ENCODE results near the gene FAM180A.
"Not testable (repeated sequence)": the region's sequence is repeated elsewhere in the genome, so short reads cannot be mapped to it uniquely, and the experiment has no call there.

The FAM180A gene

GRCh38 chr7:135748770-135749169 lies at the start of gene FAM180A:
FAM180A (minus strand) TSS chr7:135748813; CDS start chr7:135748580, 233 bp downstream.
- DNase-seq (ENCODE audit: low read depth): no peak

GRCh38 chr7:135798095-135798494 lies 49.5 kb upstream of the FAM180A start:
- DNase-seq (ENCODE audit: low read depth): no peak

DNA sequence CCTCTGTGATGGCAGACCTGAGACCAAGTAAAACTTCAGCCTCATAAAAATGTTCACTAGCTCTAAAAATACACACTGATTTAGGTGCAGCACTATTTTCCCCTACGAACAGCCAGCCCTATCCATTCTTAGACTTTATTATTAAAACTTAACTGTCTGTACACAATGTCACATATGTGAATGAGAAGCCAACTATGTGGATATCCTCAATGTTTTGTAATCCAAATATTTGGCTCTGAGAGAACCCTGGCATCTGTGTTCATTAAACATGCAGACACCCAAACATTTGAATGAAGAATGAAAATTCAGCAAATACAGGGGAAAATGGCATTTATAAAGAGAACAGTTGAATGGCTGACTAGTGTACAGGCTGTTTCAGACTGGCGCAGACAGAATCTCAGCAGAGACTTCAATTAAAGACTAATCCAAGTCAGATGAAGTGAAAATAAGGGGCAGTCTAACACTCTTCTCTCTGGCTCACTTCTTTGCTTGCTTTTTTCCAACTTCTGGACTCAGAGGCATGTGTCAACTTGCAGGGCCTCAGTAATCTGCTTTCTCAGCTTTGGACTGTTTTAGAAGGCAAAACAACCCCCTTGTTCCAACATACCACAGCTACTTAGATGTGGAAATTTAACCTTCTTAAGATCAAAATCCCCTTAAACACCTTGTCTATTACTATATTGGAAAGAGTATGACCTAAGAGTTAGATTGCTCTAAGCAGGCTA lies 47.4 kb upstream of the FAM180A start:
- DNase-seq (ENCODE audit: low read depth): no peak

DNA sequence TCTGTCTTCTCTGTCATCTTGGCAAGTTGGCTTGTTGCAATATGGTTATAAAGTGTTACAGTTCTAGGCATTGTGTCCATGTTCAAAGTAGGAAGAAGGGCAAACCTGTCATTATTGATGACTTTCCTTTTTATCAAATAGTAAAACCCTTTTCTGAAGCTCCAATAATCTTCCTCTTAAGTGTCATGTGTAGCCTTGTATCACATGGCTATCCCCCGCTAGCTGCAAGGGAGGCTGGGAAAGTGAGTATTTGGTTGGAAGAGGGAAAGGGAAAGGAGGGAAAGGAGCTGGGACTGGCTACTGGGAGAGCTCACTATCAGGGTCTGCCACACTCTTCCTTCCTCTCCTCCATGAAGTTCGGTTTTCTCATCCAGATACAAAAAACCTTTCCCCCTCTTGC lies 45.2 kb upstream of the FAM180A start:
- no peak for DNase-seq (ENCODE audit: low read depth)

- DNase-seq (ENCODE audit: low read depth): no peak
These were observed 44.3 kb upstream of the FAM180A start for GRCh38 chr7:135792866-135793265.

GRCh38 chr7:135792363-135792668 lies 43.7 kb upstream of the FAM180A start:
- DNase-seq (ENCODE audit: low read depth): no peak

DNA sequence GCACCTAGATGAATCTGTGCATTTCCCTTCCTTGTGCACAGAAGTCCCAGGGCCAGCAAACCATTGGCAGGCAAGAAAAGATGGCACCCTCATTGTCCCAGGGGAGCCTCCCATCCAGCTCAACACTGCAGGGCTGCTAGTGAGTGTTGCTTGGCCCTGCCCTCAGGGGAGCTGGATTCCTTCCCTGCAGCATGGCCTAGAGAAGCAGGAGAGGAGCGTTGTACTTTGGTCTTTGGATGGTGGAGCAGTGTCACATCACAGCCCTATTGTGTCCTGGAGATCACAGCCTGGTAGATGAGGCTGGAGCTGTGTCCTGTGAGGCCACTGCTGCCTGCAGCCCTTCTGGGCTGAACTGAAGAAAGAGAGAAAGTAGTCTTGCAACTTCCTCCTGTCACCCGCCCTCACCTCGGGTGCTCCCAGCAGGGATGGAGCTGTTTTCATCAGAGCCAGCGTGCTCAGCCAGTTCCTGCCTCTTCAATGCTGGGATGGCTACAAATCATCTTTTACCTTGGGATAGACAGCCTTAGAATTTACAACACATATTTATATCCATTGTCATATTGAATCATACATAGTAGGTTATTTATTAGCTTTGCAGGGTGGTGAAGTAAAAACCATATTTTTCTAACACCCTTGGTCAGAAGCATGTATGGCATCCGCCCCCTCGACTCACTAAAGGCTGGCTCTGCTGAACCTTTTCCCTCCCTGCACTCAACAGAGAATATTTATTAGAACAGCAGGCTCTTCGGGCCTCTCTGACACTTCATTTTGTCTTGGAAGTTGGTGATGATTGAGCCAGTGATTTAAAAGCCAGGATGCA lies 43.1 kb upstream of the FAM180A start:
- no peak for DNase-seq (ENCODE audit: low read depth)

DNA sequence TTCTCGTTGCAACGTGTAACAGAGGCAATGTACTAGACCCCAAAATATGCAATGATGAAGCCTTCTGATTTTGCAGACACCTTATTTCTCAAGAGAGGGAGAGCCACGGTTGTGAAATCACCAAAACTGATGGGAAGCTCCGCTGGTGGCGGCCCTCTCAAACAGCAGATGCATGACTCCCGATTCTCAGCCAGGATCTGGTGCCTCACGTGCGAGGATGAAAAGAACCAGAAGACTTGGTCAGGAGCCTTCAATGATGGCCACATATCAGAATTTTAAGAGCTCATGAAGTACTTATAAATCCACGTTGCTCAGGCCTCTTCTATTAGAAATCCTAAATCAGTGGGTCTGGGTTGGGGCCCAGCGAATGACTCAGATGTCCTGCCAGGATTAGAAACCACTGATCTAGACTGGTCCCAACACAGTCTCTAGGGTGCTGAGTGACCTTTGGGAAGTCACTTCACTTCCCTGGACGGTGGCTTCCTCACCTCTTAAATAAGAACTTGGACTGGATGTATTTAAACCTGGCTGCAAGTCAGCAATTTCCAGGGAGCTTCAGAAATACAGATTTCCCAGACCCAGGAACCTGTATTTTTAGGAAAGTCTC lies 41.9 kb upstream of the FAM180A start:
- no peak for DNase-seq (ENCODE audit: low read depth)

GRCh38 chr7:135789956-135790355 lies 41.3 kb upstream of the FAM180A start:
- DNase-seq (ENCODE audit: low read depth): no peak

DNA sequence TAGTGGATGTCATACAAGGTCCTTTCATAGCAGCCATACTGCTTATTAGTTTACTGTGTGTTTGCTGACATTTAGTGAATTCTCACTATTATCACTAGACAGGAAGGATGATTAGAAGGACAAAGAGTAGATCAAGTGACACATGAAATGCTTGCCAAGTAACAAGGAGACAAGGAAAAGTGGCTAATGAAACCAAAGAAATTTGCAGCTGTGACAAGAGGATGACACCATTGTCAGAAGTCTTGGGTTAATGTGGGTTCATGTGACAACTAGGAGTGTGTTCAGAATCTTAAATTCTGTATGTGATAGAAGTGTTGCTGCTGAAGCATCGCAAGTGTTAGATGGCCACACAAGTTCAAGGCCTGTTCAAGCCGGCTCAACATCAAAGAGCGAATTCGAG lies 40.8 kb upstream of the FAM180A start:
- no peak for DNase-seq (ENCODE audit: low read depth)

DNA sequence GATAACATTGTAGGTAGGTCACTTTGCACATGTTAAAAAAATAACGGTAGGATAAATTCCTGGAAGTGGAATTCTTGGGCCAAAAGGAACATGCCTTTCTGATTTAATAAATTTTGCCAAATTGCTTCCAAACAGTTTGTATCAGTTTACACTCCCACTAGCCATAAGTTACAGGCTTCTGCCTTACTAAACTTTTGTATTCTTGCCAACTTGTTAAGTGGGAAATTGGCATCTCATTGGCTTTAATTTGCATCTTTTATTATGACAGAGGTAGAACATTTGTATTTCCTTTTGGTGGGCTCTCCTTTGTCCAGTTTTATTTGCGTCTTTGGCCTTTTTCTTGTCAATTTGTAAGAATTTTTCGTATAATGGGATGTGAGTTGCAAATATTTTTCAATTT lies 38.3 kb upstream of the FAM180A start:
- DNase-seq (ENCODE audit: low read depth): no peak

DNA sequence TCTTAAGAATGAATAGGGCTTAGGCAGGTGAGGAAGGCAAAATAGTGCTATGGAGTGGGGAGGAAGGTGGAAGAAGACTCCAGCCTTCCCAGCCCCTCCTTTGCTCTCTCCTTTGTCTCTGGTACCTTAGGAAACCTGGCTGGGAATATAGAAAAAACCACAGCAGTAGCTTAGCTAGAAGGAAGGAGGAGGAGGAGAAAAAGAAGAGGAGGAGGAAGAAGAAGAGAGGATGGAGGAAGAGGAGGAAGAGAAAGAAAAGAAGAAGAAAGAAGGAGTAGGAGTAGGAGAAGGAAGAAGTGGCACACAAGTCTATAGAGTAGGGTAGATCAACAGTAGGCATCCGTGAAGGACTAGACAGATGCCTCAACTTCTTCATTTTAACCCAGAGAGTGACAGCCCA lies 36.5 kb upstream of the FAM180A start:
- no peak for DNase-seq (ENCODE audit: low read depth)

- DNase-seq (ENCODE audit: low read depth): no peak
These were observed 35.4 kb upstream of the FAM180A start for GRCh38 chr7:135784013-135784412.

DNA sequence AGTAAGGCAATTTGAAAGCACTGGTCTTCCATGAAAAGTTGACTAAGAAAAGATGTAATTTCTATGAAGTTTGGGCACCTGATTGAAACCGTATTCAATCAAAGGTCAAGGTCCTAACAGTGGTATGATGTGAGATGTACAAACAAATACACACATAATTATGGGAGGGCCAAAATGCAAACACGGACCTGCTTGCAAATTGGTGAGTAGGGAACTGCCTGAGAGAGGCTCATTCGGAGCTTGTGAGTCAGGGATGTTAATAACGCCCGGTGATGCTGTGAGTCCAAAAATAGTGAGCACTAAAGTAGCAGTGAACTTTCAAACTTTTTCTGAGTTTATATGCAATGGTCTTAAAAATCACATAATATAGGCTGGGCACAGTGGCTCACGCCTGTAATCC lies 34.2 kb upstream of the FAM180A start:
- DNase-seq (ENCODE audit: low read depth): no peak

GRCh38 chr7:135782377-135782776 lies 33.8 kb upstream of the FAM180A start:
- no peak for DNase-seq (ENCODE audit: low read depth)

DNA sequence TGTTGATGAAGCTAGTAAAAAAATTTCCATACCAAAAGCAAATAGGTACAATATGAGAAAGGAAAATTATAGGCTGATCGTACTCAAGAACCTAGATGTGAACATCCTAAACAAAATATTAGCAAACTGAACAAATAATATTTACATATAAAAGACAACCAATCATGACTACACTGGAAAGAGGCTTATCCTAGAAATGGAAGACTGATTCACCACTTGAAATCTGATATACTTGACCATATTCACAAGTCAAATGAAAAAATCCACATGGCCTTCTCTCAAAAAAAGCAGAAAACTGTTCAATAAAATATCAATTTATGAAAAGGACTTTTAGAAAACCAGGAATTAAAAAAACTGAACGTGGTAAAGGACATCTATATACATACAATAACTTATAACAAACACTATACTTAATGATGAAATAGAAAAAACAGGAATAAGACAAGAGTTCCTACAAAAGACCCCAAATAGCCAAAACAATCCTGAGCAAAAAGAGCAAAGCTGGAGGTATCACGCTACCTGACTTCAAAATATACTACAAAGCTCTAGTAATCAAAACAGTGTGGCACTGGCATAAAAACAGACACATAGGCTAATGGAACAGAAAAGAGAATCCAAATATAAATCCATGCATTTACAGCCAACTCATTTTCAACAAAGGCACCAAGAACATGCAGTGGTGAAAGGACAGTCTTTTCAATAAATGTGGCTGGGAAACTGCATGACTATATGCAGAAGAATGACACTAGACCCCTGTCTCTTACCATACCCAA lies 29.2 kb upstream of the FAM180A start:
- no peak for DNase-seq (ENCODE audit: low read depth)

GRCh38 chr7:135775915-135776314 lies 27.3 kb upstream of the FAM180A start:
- DNase-seq (ENCODE audit: low read depth): not testable (repeated sequence)

DNA sequence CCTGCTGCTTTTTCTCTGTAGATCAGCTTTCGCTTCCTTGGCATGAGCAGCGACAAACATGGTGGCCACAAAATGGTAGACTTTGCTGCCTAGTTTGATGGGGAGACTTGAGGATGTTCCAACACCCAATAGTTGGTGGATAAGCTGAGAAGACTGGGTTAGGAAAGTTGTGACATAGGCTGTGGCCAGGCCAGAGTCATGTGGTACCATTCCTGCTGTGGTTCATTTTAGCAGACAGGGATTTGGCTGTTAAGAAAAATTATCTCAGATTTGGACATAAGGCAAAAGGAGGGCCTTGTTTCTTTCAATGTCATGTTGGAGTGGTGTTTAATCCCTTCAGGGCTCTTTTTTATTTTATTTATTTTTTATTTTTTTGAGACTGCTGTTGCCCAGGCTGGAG lies 26.6 kb upstream of the FAM180A start:
- DNase-seq (ENCODE audit: low read depth): no peak

- no peak for DNase-seq (ENCODE audit: low read depth)
These were observed 25.7 kb upstream of the FAM180A start for GRCh38 chr7:135774284-135774683.

DNA sequence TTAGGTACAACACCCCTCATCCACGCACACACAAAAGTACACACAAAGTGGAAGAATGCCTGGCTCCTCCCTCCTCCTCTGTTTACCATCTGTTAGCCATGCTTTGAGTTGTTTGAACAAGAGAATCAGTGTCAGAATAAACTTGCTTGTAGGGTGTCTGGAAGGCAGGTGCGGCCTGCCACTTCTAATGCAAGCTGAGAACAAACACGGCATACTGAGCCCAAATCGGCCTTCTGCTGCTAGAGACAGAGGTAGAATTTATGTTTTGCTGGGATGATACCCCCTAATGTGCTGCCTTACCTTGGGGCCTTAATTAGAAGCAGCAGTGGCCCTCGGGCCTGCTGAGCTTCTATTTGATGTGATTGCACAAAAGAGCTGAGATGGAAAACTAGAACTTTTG lies 24.9 kb upstream of the FAM180A start:
- DNase-seq (ENCODE audit: low read depth): no peak

DNA sequence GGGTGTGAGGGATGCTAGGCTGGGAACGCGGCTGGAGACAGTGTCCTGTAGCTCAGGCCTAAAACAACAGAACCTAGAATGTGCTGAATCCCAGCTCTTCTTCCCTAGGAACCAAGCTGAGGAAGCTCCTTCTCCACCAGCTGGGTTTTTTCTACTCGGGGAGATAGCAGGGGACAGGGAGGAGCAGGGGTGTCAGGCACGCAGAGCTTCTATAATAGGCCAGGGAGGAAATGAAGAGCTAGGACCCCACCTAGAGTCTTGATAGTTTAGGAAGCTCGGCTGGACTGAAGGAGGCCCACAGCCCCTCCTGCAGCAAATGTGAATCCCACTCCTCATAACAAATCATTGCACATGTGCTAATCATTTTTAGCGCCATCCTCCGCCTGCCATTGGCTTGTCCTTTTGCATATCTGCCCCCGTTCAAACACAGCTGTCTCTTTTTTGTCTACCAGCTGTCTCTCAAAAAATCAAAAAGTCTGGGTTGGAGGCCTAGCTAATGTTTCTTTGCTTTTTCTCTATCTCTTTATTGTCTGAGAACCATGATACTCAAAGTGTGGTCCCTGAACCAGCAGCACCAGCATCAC lies 24.1 kb upstream of the FAM180A start:
- DNase-seq (ENCODE audit: low read depth): no peak

- DNase-seq (ENCODE audit: low read depth): no peak
These were observed 23.5 kb upstream of the FAM180A start for GRCh38 chr7:135771961-135772638.

Data from activated T-cell treated with anti-CD3 and anti-CD28 coated beads for 24 hours (primary cell).